ENCODE measurements around the gene HEXD.

GRCh38 chr17:82408288-82408937 is 9.7 kb upstream of the HEXD start:
- TF ChIP-seq CTCF (IDR thresholded peaks at IDR 0.05; ENCODE audit: borderline replicate concordance, extremely low read depth, low read length, poor library complexity, severe bottlenecking) (no peak), EZH2 (IDR thresholded peaks at IDR 0.05; ENCODE audit: borderline replicate concordance, low read depth, low read length, severe bottlenecking) (no peak)

Measured in DND-41 (cell line).